Neutrophil (primary cell): ENCODE results near the gene ADGRV1.

Source experiments
- H3K27ac ChIP-seq: fragments of 200-600 bp; sonication (generic); 2 replicates; pipeline ENCODE4 v1.5.1; 2016; ENCODE audit warnings: mild to moderate bottlenecking, moderate library complexity
- H3K27me3 ChIP-seq: fragments of 200-600 bp; sonication (generic); 2 replicates; pipeline ENCODE4 v1.6.0; 2016; ENCODE audit warnings: mild to moderate bottlenecking
- H3K36me3 ChIP-seq: fragments of 200-600 bp; sonication (generic); 2 replicates; pipeline ENCODE4 v1.5.1; 2017
- H3K4me1 ChIP-seq, 2 experiments: fragments of 200-600 bp in 1 of 2; sonication (generic) in 1 of 2; 1 replicate in 1 of 2; 2 replicates in 1 of 2; pipeline versions ENCODE4 v1.5.1 to v1.6.1; 2013 to 2016; ENCODE audit warnings: low read depth in 1 of 2, low read length in 1 of 2, mild to moderate bottlenecking in 1 of 2, moderate library complexity in 1 of 2; ENCODE audit not compliant: control insufficient read depth in 1 of 2, insufficient read depth in 1 of 2
- H3K4me3 ChIP-seq, 2 experiments: fragments of 200-600 bp in 1 of 2; sonication (generic) in 1 of 2; 1 replicate in 1 of 2; 2 replicates in 1 of 2; pipeline ENCODE4 v1.5.1; 2013 to 2016; ENCODE audit warnings: low read depth in 1 of 2, low read length in 1 of 2, mild to moderate bottlenecking in 1 of 2, moderate library complexity in 1 of 2
- H3K9me3 ChIP-seq: fragments of 200-600 bp; sonication (generic); 2 replicates; pipeline ENCODE4 v1.5.1; 2016
- CTCF ChIP-seq: fragments of 200-600 bp; sonication (generic); IDR thresholded peaks from 2 replicates; pipeline ENCODE4 v1.5.1; 2016; ENCODE audit warnings: antibody characterized with exemption

ADGRV1 gene

GRCh38 chr5:91077623-91078022 is 519.0 kb downstream of the ADGRV1 start:
- Histone ChIP-seq H3K36me3 (no peaks in the 10 kb centered on the region), H3K9me3 (no peaks in the 10 kb centered on the region), H3K27ac (no peak overlapping the region), H3K4me1 (no peaks in the 10 kb centered on the region), H3K27me3 (no peaks in the 10 kb centered on the region), H3K4me3 (no peak overlapping the region)
- no peak for TF ChIP-seq CTCF

- no peak overlapping the region for H3K27ac ChIP-seq
- H3K9me3 ChIP-seq = no peaks in the 10 kb centered on the region
- H3K4me3 ChIP-seq = no peak overlapping the region
- no peaks in the 10 kb centered on the region for H3K27me3 ChIP-seq
- no peaks in the 10 kb centered on the region for H3K4me1 ChIP-seq
- no peak for TF ChIP-seq CTCF
- no peaks in the 10 kb centered on the region for H3K36me3 ChIP-seq
Observed at GRCh38 chr5:91079037-91079436, 520.4 kb downstream of the ADGRV1 start.

- Histone ChIP-seq H3K9me3 (no peaks in the 10 kb centered on the region), H3K36me3 (no peaks in the 10 kb centered on the region), H3K27me3 (no peaks in the 10 kb centered on the region), H3K4me1 (no peaks in the 10 kb centered on the region), H3K4me3 (no peak overlapping the region), H3K27ac (no peak overlapping the region)
- no peak for TF ChIP-seq CTCF
Observed at GRCh38 chr5:91089758-91090157, 531.2 kb downstream of the ADGRV1 start.

- Histone ChIP-seq H3K27ac (no peak overlapping the region), H3K36me3 (no peaks in the 10 kb centered on the region), H3K4me1 (no peaks in the 10 kb centered on the region), H3K4me3 (no peak overlapping the region), H3K27me3 (no peaks in the 10 kb centered on the region), H3K9me3 (no peaks in the 10 kb centered on the region)
- TF ChIP-seq CTCF = no peak
Observed at GRCh38 chr5:91090995-91091394, 532.4 kb downstream of the ADGRV1 start.

- no peak overlapping the region for H3K4me3 ChIP-seq
- no peak for TF ChIP-seq CTCF
- no peaks in the 10 kb centered on the region for H3K4me1 ChIP-seq
- no peaks in the 10 kb centered on the region for H3K27me3 ChIP-seq
- no peak overlapping the region for H3K27ac ChIP-seq
- H3K9me3 ChIP-seq = no peaks in the 10 kb centered on the region
- no peaks in the 10 kb centered on the region for H3K36me3 ChIP-seq
Observed at GRCh38 chr5:91091471-91092234, 533.1 kb downstream of the ADGRV1 start.
